ENCODE results near the gene MYF5. TPM values are rescaled to one million over a fixed set of nuclear protein-coding genes. Genes with fewer than 3 reads are reported as not detected.

Gene MYF5
- polyA plus RNA-seq, 3 donors: not detected

- H3K4me1 Mint-ChIP-seq: no peaks in the 10 kb centered on the region
- no peak for DNase-seq
- H3K27ac ChIP-seq (ENCODE audit: low read depth in 1 of 2, low read length in 2 of 2): no peak overlapping the region
- H3K36me3 ChIP-seq (replicated peaks in 1 of 2; ENCODE audit: control insufficient read depth in 1 of 2, insufficient read depth in 2 of 2, low read length in 2 of 2): no peaks in the 10 kb centered on the region
- H3K9me3 Mint-ChIP-seq: no peaks in the 10 kb centered on the region
- no peaks in the 10 kb centered on the region for H3K4me1 ChIP-seq (ENCODE audit: control insufficient read depth in 1 of 2, insufficient read depth in 2 of 2, low read length in 2 of 2)
- no peaks in the 10 kb centered on the region for H3K79me2 ChIP-seq (ENCODE audit: insufficient read depth, low read length)
- no peaks in the 10 kb centered on the region for H4K20me1 ChIP-seq (ENCODE audit: insufficient read depth, low read length)
- intact Hi-C loops (cut with micrococcal nuclease): no loop called here
- H2AFZ ChIP-seq (ENCODE audit: insufficient read depth, low read depth, low read length, poor library complexity, severe bottlenecking): no peak overlapping the region
- H3K36me3 Mint-ChIP-seq: no peaks in the 10 kb centered on the region
- H3K9ac ChIP-seq (ENCODE audit: insufficient read depth, low read length, poor library complexity, severe bottlenecking): no peak overlapping the region
- no CpG with 5 or more reads among the region's 2 CpGs for WGBS (ENCODE audit: insufficient coverage)
- H3K27me3 Mint-ChIP-seq (ENCODE audit: low read depth in 3 of 3): peaks cover 0 to 4% (median 0%) of the 10 kb centered on the region in 3 donors
- no peaks in the 10 kb centered on the region for H3K9me3 ChIP-seq (replicated peaks in 1 of 2; ENCODE audit: control insufficient read depth in 1 of 2, insufficient read depth in 1 of 2, low read length in 2 of 2)
- TF ChIP-seq CTCF (IDR thresholded peaks at IDR 0.05): no peak
- H3K27me3 ChIP-seq (ENCODE audit: control insufficient read depth in 2 of 2, insufficient read depth in 2 of 2, low read length in 2 of 2): no peaks in the 10 kb centered on the region
- no peak overlapping the region for H3K4me3 ChIP-seq (replicated peaks in 1 of 3; ENCODE audit: low read depth in 2 of 3, low read length in 3 of 3)
- no peak overlapping the region for H3K27ac Mint-ChIP-seq
- H3K4me3 Mint-ChIP-seq: no peak overlapping the region
- H3K4me2 ChIP-seq (replicated peaks; ENCODE audit: extremely low read depth, low read length, poor library complexity, severe bottlenecking): no peak overlapping the region
Measured at GRCh38 chr12:80766897-80767296, 50.2 kb downstream of the MYF5 start.

Other genes with a start within 250 kb of the MYF5 start
- not detected for gene MYF6, start 9.3 kb upstream of the MYF5 start, polyA plus RNA-seq
- gene LIN7A, start 221.0 kb downstream of the MYF5 start, polyA plus RNA-seq: 10 to 100 TPM in 2 of 3 donors, 1 to 10 TPM in 1; 8.0 to 16.6 (median 15.2) TPM